OCI-LY1 (cell line): ENCODE results near the gene SGCD.

Experiments
- H2AFZ ChIP-seq: fragments of 200-600 bp; sonication (generic), shearing (Covaris generic); 2 replicates; pipeline ENCODE4 v1.6.0; 2014; ENCODE audit warnings: antibody characterized with exemption, mild to moderate bottlenecking, low read length
- H3F3A ChIP-seq: fragments of 200-600 bp; sonication (generic), shearing (Covaris generic); 2 replicates; pipeline ENCODE4 v1.6.0; 2014; ENCODE audit warnings: mild to moderate bottlenecking, antibody characterized with exemption, low read length, moderate library complexity; ENCODE audit not compliant: insufficient read depth
- H3K27ac ChIP-seq: fragments of 200-600 bp; sonication (generic); 2 replicates; pipeline ENCODE4 v1.5.1; 2014; ENCODE audit warnings: low read length, mixed run types, mild to moderate bottlenecking, low read depth; ENCODE audit not compliant: poor library complexity, severe bottlenecking
- H3K27me3 ChIP-seq: fragments of 200-600 bp; sonication (generic); 2 replicates; pipeline ENCODE4 v1.6.0; 2014; ENCODE audit warnings: antibody characterized with exemption, mild to moderate bottlenecking, low read length, moderate library complexity; ENCODE audit not compliant: insufficient read depth
- H3K36me3 ChIP-seq: fragments of 200-600 bp; sonication (generic); 2 replicates; pipeline ENCODE4 v1.6.1; 2014; ENCODE audit warnings: mild to moderate bottlenecking, antibody characterized with exemption, low read length, moderate library complexity, mixed read lengths; ENCODE audit not compliant: insufficient read depth
- H3K4me1 ChIP-seq: fragments of 200-600 bp; sonication (generic); 2 replicates; pipeline ENCODE4 v1.5.1; 2014; ENCODE audit warnings: mild to moderate bottlenecking, low read length, moderate library complexity; ENCODE audit not compliant: insufficient read depth, severe bottlenecking
- H3K4me2 ChIP-seq: fragments of 200-600 bp; sonication (generic), shearing (Covaris generic); 2 replicates; pipeline ENCODE4 v1.6.1; 2014; ENCODE audit warnings: low read length
- H3K4me3 ChIP-seq: fragments of 200-600 bp; sonication (generic); 2 replicates; pipeline ENCODE4 v1.5.1; 2014; ENCODE audit warnings: low read length, low read depth, mild to moderate bottlenecking, mixed read lengths; ENCODE audit not compliant: poor library complexity, severe bottlenecking
- H3K79me2 ChIP-seq: fragments of 200-600 bp; shearing (Covaris generic); 2 replicates; pipeline ENCODE4 v1.6.1; 2016; ENCODE audit warnings: mixed run types, low read length, mixed read lengths; ENCODE audit not compliant: insufficient read depth
- H3K9ac ChIP-seq: fragments of 200-600 bp; sonication (generic), shearing (Covaris generic); 2 replicates; pipeline ENCODE4 v1.6.1; 2014; ENCODE audit warnings: mild to moderate bottlenecking, low read length, mixed read lengths
- H3K9me2 ChIP-seq: fragments of 200-600 bp; sonication (generic), shearing (Covaris generic); 2 replicates; pipeline ENCODE4 v1.6.1; 2014; ENCODE audit warnings: low read depth, mild to moderate bottlenecking, low read length, mixed read lengths
- H3K9me3 ChIP-seq: fragments of 200-600 bp; shearing (Covaris generic); 2 replicates; pipeline ENCODE4 v1.6.1; 2014; ENCODE audit warnings: low read length, mixed read lengths
- H4K20me1 ChIP-seq: fragments of 200-600 bp; sonication (generic), shearing (Covaris generic); 2 replicates; pipeline ENCODE4 v1.6.0; 2016; ENCODE audit warnings: mild to moderate bottlenecking, low read length; ENCODE audit not compliant: insufficient read depth
- CTCF ChIP-seq: fragments of 200-600 bp; sonication (generic), shearing (Covaris generic); IDR thresholded peaks from 2 replicates; pipeline ENCODE4 v1.5.1; 2017; ENCODE audit warnings: mild to moderate bottlenecking, antibody characterized with exemption, low read length, moderate library complexity, mixed read lengths
- EZH2 ChIP-seq: fragments of 200-600 bp; sonication (generic), shearing (Covaris generic); IDR thresholded peaks from 2 replicates; pipeline ENCODE4 v1.8.0; 2017; ENCODE audit warnings: borderline replicate concordance, mixed run types, mild to moderate bottlenecking, antibody characterized with exemption, low read length, moderate library complexity, mixed read lengths

SGCD gene

GRCh38 chr5:156593546-156593945 is 266.6 kb downstream of the SGCD start:
- no peaks in the 10 kb centered on the region for H3K9me2 ChIP-seq
- H3K27me3 ChIP-seq, result no peaks in the 10 kb centered on the region
- H3K36me3 ChIP-seq, result no peaks in the 10 kb centered on the region
- H3K4me1 ChIP-seq, result no peaks in the 10 kb centered on the region
- no peak overlapping the region for H2AFZ ChIP-seq
- no peak overlapping the region for H3K4me2 ChIP-seq
- no peaks in the 10 kb centered on the region for H3F3A ChIP-seq
- H4K20me1 ChIP-seq, result no peaks in the 10 kb centered on the region
- TF ChIP-seq EZH2 (no peak), CTCF (no peak)
- H3K27ac ChIP-seq, result no peak overlapping the region
- no peaks in the 10 kb centered on the region for H3K9me3 ChIP-seq
- H3K79me2 ChIP-seq, result no peaks in the 10 kb centered on the region
- H3K9ac ChIP-seq, result no peak overlapping the region
- no peak overlapping the region for H3K4me3 ChIP-seq

GRCh38 chr5:156594406-156594805 is 267.4 kb downstream of the SGCD start:
- Histone ChIP-seq H3K9me2 (no peaks in the 10 kb centered on the region), H3K27me3 (no peaks in the 10 kb centered on the region), H3K9ac (no peak overlapping the region), H3K9me3 (no peaks in the 10 kb centered on the region), H4K20me1 (no peaks in the 10 kb centered on the region), H3K36me3 (no peaks in the 10 kb centered on the region), H3K4me3 (no peak overlapping the region), H3F3A (no peaks in the 10 kb centered on the region), H3K27ac (no peak overlapping the region), H3K4me2 (no peak overlapping the region), H3K4me1 (no peaks in the 10 kb centered on the region), H3K79me2 (no peaks in the 10 kb centered on the region), H2AFZ (no peak overlapping the region)
- no peak for TF ChIP-seq EZH2
- TF ChIP-seq CTCF, result no peak

- TF ChIP-seq EZH2, result no peak
- TF ChIP-seq CTCF, result no peak
- H3K9me3 ChIP-seq, result no peaks in the 10 kb centered on the region
- no peak overlapping the region for H3K27ac ChIP-seq
- H2AFZ ChIP-seq, result no peak overlapping the region
- H3K4me3 ChIP-seq, result no peak overlapping the region
- H3K36me3 ChIP-seq, result no peaks in the 10 kb centered on the region
- H3K4me2 ChIP-seq, result no peak overlapping the region
- no peak overlapping the region for H3K9ac ChIP-seq
- H3K9me2 ChIP-seq, result no peaks in the 10 kb centered on the region
- H3K27me3 ChIP-seq, result no peaks in the 10 kb centered on the region
- no peaks in the 10 kb centered on the region for H3F3A ChIP-seq
- no peaks in the 10 kb centered on the region for H3K4me1 ChIP-seq
- no peaks in the 10 kb centered on the region for H3K79me2 ChIP-seq
- no peaks in the 10 kb centered on the region for H4K20me1 ChIP-seq
These were observed 268.3 kb downstream of the SGCD start for GRCh38 chr5:156595132-156595787.
